ENCODE results near the gene ATG7. TPM values are rescaled to one million over a fixed set of nuclear protein-coding genes. Genes with fewer than 3 reads are reported as not detected.

Gene ATG7
- total and polyA plus RNA-seq, 2 donors from 2014 or later, result 15.3 to 54.9 TPM

DNA sequence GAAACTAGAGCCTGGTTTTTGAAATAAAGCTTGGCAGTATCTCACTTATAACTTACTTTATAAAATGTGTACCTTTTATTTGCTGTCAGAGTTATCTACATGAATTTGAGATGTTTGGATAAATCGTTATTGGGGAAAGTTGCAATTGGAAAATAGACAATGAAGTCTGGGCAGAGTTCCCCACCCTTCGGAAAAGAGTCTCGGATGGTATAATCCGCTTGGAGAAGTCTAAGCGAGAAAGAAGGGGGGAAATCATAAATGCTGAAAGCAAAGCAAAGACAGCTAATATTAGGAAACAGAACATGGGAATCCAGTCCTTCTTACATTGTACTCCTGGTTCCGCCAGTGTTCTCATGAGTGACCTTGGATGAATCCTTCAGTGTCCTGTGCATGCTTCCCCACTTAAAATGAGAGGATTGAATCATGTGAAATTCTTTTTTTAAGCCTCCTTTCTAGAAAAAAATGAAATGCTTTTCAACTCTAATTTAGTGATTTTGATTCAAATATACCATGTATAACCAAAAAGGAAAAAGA, 162.4 kb downstream of the ATG7 start:
- Histone ChIP-seq H3K4me3 (ENCODE audit: low read length in 3 of 3) (no peak overlapping the region), H3K9me3 (ENCODE audit: control insufficient read depth in 2 of 3, insufficient read depth in 1 of 3, low read length in 3 of 3) (no peaks in the 10 kb centered on the region), H3K9ac (ENCODE audit: low read length in 3 of 3) (peak overlapping the region in 1 of 3 donors; percentile 23), H3K27ac (ENCODE audit: low read depth in 2 of 2, low read length in 2 of 2) (peak overlapping the region in 1 of 2 donors; percentile 74), H3K27me3 (ENCODE audit: control insufficient read depth, insufficient read depth, low read length) (no peaks in the 10 kb centered on the region), H3K4me1 (ENCODE audit: control insufficient read depth in 2 of 3, insufficient read depth in 2 of 3, low read depth in 1 of 3, low read length in 3 of 3) (peaks cover 0 to 6% (median 3%) of the 10 kb centered on the region in 3 donors), H3K36me3 (ENCODE audit: control insufficient read depth in 2 of 3, insufficient read depth in 3 of 3, low read length in 3 of 3) (no peaks in the 10 kb centered on the region)
- FAIRE-seq (no peak), DNase-seq (no peak)
- intact Hi-C loops (cut with DNase I), result no loop called here
- no peak for TF ChIP-seq CTCF (IDR thresholded peaks at IDR 0.05; ENCODE audit: borderline replicate concordance, extremely low read depth, insufficient read depth)

GRCh38 chr3:11435440-11436165, 163.4 kb downstream of the ATG7 start:
- intact Hi-C loops (cut with DNase I), result no loop called here
- H3K4me3 ChIP-seq (ENCODE audit: low read length in 3 of 3), result no peak overlapping the region
- H3K9me3 ChIP-seq (ENCODE audit: control insufficient read depth in 2 of 3, insufficient read depth in 1 of 3, low read length in 3 of 3), result no peaks in the 10 kb centered on the region
- no peaks in the 10 kb centered on the region for H3K27me3 ChIP-seq (ENCODE audit: control insufficient read depth, insufficient read depth, low read length)
- no peak for TF ChIP-seq CTCF (IDR thresholded peaks at IDR 0.05; ENCODE audit: borderline replicate concordance, extremely low read depth, insufficient read depth)
- no peaks in the 10 kb centered on the region for H3K36me3 ChIP-seq (ENCODE audit: control insufficient read depth in 2 of 3, insufficient read depth in 3 of 3, low read length in 3 of 3)
- H3K9ac ChIP-seq (ENCODE audit: low read length in 3 of 3), result no peak overlapping the region
- DNase-seq (no peak), FAIRE-seq (no peak)
- peaks cover 0 to 6% (median 3%) of the 10 kb centered on the region in 3 donors for H3K4me1 ChIP-seq (ENCODE audit: control insufficient read depth in 2 of 3, insufficient read depth in 2 of 3, low read depth in 1 of 3, low read length in 3 of 3)
- no peak overlapping the region for H3K27ac ChIP-seq (ENCODE audit: low read depth in 2 of 2, low read length in 2 of 2)

GRCh38 chr3:11436775-11437174, 164.6 kb downstream of the ATG7 start:
- no peak for DNase-seq
- FAIRE-seq, result no peak
- intact Hi-C loops (cut with DNase I), result no loop called here
- Histone ChIP-seq H3K9ac (ENCODE audit: low read length in 3 of 3) (no peak overlapping the region), H3K9me3 (ENCODE audit: control insufficient read depth in 2 of 3, insufficient read depth in 1 of 3, low read length in 3 of 3) (no peaks in the 10 kb centered on the region), H3K27ac (ENCODE audit: low read depth in 2 of 2, low read length in 2 of 2) (no peak overlapping the region), H3K4me1 (ENCODE audit: control insufficient read depth in 2 of 3, insufficient read depth in 2 of 3, low read depth in 1 of 3, low read length in 3 of 3) (peaks cover 0 to 6% (median 3%) of the 10 kb centered on the region in 3 donors), H3K4me3 (ENCODE audit: low read length in 3 of 3) (no peak overlapping the region), H3K27me3 (ENCODE audit: control insufficient read depth, insufficient read depth, low read length) (no peaks in the 10 kb centered on the region), H3K36me3 (ENCODE audit: control insufficient read depth in 2 of 3, insufficient read depth in 3 of 3, low read length in 3 of 3) (no peaks in the 10 kb centered on the region)
- TF ChIP-seq CTCF (IDR thresholded peaks at IDR 0.05; ENCODE audit: borderline replicate concordance, extremely low read depth, insufficient read depth), result no peak

Measured in kidney (tissue), 14 donors.